Tibial nerve (tissue), 4 donors: ENCODE measurements around the gene OGDH.

Source experiments
- EP300 ChIP-seq, 2 donors: sonication (generic); formaldehyde crosslinking; IDR thresholded peaks; one replicate each; pipeline ENCODE4 v1.6.1; 2017; ENCODE audit warnings: antibody characterized with exemption in 2 of 2, mild to moderate bottlenecking in 1 of 2
- POLR2A ChIP-seq, 2 donors: fragments of 450-650 bp; IDR thresholded peaks; one replicate each; pipeline ENCODE4 v1.6.1; 2017; ENCODE audit warnings: antibody characterized with exemption in 2 of 2, mild to moderate bottlenecking in 2 of 2, moderate library complexity in 2 of 2
- TF ChIP-seq, protein P1 (sequence below), 5 experiments: fragments of 200-600 bp in 3 of 5; fragments of 450-650 bp in 2 of 5; sonication (generic) in 3 of 5; IDR thresholded peaks; one replicate each; pipeline ENCODE4 v1.5.1; 2016 to 2019; ENCODE audit warnings: antibody characterized with exemption in 5 of 5, mild to moderate bottlenecking in 3 of 5, moderate library complexity in 2 of 5

DNA sequence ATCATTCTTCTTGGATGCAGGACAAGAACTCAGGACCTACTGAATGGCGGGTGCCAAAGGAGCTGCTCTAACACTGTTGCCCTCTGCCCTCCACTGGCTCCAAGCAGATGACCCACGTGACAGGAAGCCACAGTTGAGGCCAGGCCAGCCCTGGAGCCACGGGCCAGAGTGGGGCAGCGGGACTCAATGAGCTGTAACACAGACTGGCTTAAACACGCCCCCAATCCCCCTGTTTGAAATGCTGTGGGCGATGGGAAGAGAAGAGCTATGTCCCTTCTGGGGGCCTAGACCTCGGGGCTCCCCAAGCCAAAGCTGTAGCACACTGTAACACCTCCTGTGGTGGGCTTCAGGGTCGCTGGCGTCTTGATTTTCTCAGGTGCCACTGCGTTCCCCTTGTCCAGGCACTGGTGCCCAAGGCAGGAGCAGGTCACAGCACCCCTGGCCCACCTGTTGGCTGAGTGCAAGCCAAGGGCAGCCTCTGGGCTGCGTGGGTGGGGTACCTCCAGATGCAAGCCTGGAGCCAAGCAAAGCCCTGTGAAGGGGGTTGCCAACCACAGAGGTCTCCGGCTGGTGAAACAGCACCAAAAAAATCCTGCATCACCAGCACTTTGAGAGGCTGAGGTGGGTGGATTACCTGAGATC is 123.6 kb downstream of the OGDH start:
- TF ChIP-seq, protein P1, sequence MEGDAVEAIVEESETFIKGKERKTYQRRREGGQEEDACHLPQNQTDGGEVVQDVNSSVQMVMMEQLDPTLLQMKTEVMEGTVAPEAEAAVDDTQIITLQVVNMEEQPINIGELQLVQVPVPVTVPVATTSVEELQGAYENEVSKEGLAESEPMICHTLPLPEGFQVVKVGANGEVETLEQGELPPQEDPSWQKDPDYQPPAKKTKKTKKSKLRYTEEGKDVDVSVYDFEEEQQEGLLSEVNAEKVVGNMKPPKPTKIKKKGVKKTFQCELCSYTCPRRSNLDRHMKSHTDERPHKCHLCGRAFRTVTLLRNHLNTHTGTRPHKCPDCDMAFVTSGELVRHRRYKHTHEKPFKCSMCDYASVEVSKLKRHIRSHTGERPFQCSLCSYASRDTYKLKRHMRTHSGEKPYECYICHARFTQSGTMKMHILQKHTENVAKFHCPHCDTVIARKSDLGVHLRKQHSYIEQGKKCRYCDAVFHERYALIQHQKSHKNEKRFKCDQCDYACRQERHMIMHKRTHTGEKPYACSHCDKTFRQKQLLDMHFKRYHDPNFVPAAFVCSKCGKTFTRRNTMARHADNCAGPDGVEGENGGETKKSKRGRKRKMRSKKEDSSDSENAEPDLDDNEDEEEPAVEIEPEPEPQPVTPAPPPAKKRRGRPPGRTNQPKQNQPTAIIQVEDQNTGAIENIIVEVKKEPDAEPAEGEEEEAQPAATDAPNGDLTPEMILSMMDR (IDR thresholded peaks at IDR 0.05) = no peak
- TF ChIP-seq POLR2A (IDR thresholded peaks at IDR 0.05) = no peak
- TF ChIP-seq EP300 (IDR thresholded peaks at IDR 0.05) = no peak
